A549 (cell line): Measurements from ENCODE around the gene TUBB3.
"Not testable (repeated sequence)": the region's sequence is repeated elsewhere in the genome, so short reads cannot be mapped to it uniquely, and the experiment has no call there.

Experiments used
- CEBPB ChIP-seq, 2 experiments: fragments of >200 bp in 1 of 2; sonication (Bioruptor Twin) in 1 of 2; formaldehyde crosslinking in 1 of 2; IDR thresholded peaks; 2 replicates each; pipeline ENCODE4 v1.6.1; 2012 to 2016
- CTCF ChIP-seq: fragments of >200 bp; sonication (Bioruptor Twin); formaldehyde crosslinking; IDR thresholded peaks from 3 replicates; pipeline ENCODE4 v1.5.1; 2016
- E2F6 ChIP-seq: IDR thresholded peaks from 2 replicates; pipeline ENCODE4 v1.6.1; 2012; ENCODE audit warnings: low read depth, borderline replicate concordance
- EHMT2 ChIP-seq: fragments of 200-600 bp; sonication (generic); IDR thresholded peaks from 2 replicates; pipeline ENCODE4 v1.6.1; 2016; ENCODE audit warnings: antibody characterized with exemption, low read depth, mild to moderate bottlenecking, moderate library complexity
- EP300 ChIP-seq, 2 experiments: fragments of >200 bp; sonication (Bioruptor Twin); formaldehyde crosslinking; IDR thresholded peaks; 2 replicates in 1 of 2; 3 replicates in 1 of 2; pipeline ENCODE4 v1.6.1; 2016 to 2017
- ESRRA ChIP-seq: fragments of 150-350 bp; IDR thresholded peaks from 2 replicates; pipeline ENCODE4 v1.6.1; 2014; ENCODE audit warnings: mild to moderate bottlenecking, low read length, borderline replicate concordance
- HMGXB4 ChIP-seq: fragments of 250-450 bp; sonication (Bioruptor Pico); IDR thresholded peaks from 2 replicates; pipeline ENCODE4 v1.5.0; 2021; ENCODE audit warnings: mild to moderate bottlenecking, moderate library complexity, borderline replicate concordance
- JUN ChIP-seq, 2 experiments: fragments of >200 bp; sonication (Bioruptor Twin); formaldehyde crosslinking; IDR thresholded peaks; 2 replicates in 1 of 2; 3 replicates in 1 of 2; pipeline ENCODE4 v1.6.1; 2016 to 2017
- MAFK ChIP-seq: fragments of 450-650 bp; IDR thresholded peaks from 2 replicates; pipeline ENCODE4 v1.6.1; 2014; ENCODE audit not compliant: partially characterized antibody
- MYC ChIP-seq: IDR thresholded peaks from 2 replicates; pipeline ENCODE4 v1.6.1; 2012; ENCODE audit warnings: mild to moderate bottlenecking, inconsistent platforms, low read length, improper control_type of control experiment, borderline replicate concordance
- POLR2A ChIP-seq: IDR thresholded peaks from 2 replicates; pipeline ENCODE4 v1.6.1; 2012; ENCODE audit warnings: mild to moderate bottlenecking, low read length
- TF ChIP-seq, protein P1 (sequence below): fragments of 200-600 bp; sonication (generic); IDR thresholded peaks from 2 replicates; pipeline ENCODE4 v1.6.1; 2016; ENCODE audit warnings: antibody characterized with exemption, mild to moderate bottlenecking, moderate library complexity

DNA sequence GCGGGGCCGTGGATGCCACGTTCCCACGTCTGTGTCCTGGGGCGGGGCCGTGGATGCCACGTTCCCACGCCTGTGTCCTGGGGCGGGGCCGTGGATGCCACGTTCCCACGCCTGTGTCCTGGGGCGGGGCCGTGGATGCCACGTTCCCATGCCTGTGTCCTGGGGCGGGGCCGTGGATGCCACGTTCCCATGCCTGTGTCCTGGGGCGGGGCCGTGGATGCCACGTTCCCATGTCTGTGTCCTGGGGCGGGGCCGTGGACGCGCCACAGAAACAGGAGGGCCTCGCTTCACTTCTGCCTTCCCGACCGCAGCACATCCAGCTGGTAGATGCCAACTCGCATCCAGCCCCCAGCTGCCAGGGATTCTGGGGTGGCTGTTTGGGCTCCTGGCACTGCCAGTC, 10.9 kb downstream of the TUBB3 start:
- TF ChIP-seq, protein P1, sequence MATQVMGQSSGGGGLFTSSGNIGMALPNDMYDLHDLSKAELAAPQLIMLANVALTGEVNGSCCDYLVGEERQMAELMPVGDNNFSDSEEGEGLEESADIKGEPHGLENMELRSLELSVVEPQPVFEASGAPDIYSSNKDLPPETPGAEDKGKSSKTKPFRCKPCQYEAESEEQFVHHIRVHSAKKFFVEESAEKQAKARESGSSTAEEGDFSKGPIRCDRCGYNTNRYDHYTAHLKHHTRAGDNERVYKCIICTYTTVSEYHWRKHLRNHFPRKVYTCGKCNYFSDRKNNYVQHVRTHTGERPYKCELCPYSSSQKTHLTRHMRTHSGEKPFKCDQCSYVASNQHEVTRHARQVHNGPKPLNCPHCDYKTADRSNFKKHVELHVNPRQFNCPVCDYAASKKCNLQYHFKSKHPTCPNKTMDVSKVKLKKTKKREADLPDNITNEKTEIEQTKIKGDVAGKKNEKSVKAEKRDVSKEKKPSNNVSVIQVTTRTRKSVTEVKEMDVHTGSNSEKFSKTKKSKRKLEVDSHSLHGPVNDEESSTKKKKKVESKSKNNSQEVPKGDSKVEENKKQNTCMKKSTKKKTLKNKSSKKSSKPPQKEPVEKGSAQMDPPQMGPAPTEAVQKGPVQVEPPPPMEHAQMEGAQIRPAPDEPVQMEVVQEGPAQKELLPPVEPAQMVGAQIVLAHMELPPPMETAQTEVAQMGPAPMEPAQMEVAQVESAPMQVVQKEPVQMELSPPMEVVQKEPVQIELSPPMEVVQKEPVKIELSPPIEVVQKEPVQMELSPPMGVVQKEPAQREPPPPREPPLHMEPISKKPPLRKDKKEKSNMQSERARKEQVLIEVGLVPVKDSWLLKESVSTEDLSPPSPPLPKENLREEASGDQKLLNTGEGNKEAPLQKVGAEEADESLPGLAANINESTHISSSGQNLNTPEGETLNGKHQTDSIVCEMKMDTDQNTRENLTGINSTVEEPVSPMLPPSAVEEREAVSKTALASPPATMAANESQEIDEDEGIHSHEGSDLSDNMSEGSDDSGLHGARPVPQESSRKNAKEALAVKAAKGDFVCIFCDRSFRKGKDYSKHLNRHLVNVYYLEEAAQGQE: not testable (repeated sequence)
- not testable (repeated sequence) for TF ChIP-seq EP300 (IDR thresholded peaks at IDR 0.05); HMGXB4 (CRISPR knock-in tag); POLR2A; CTCF; MAFK; CEBPB (IDR thresholded peaks at IDR 0.05); EHMT2; E2F6; JUN (IDR thresholded peaks at IDR 0.05); ESRRA; MYC
